DMS53 treated with DMSO at 0.1 percent for 48 hours (cell line): Measurements from ENCODE around the gene OR10H3.
"Not testable (repeated sequence)": the region's sequence is repeated elsewhere in the genome, so short reads cannot be mapped to it uniquely, and the experiment has no call there.

Experiments used
- DNase-seq: peaks from one replicate; lab custom pipeline; 2025; ENCODE audit not compliant: unreplicated experiment; lab: John Stamatoyannopoulos, UW

Gene OR10H3

GRCh38 chr19:15737722-15738121 is at the start of gene OR10H3:
OR10H3 (plus strand) TSS chr19:15737985; CDS start chr19:15741393, 3,408 bp downstream.
- no peak for DNase-seq

- DNase-seq = no peak
Measured at GRCh38 chr19:15696654-15697194, 41.1 kb upstream of the OR10H3 start.

- no peak for DNase-seq
Measured at GRCh38 chr19:15701757-15702533, 35.8 kb upstream of the OR10H3 start.

- DNase-seq = no peak
Measured at GRCh38 chr19:15702534-15702930, 35.3 kb upstream of the OR10H3 start.

GRCh38 chr19:15714638-15715037 is 23.1 kb upstream of the OR10H3 start:
- DNase-seq = no peak

GRCh38 chr19:15715642-15716041 is 22.1 kb upstream of the OR10H3 start:
- no peak for DNase-seq

GRCh38 chr19:15717809-15718208 is 20.0 kb upstream of the OR10H3 start:
- no peak for DNase-seq

- no peak for DNase-seq
Measured at GRCh38 chr19:15721268-15721667, 16.5 kb upstream of the OR10H3 start.

GRCh38 chr19:15722956-15723355 is 14.8 kb upstream of the OR10H3 start:
- DNase-seq = no peak

GRCh38 chr19:15727724-15728123 is 10.1 kb upstream of the OR10H3 start, which contains the start of gene OR10H2:
OR10H2 (plus strand) TSS chr19:15728024; CDS start chr19:15728044, 20 bp downstream.
- no peak for DNase-seq

GRCh38 chr19:15730538-15730937 is 7.2 kb upstream of the OR10H3 start:
- DNase-seq = no peak

GRCh38 chr19:15732388-15732787 is 5.4 kb upstream of the OR10H3 start:
- no peak for DNase-seq

GRCh38 chr19:15733895-15734294 is 3.9 kb upstream of the OR10H3 start:
- DNase-seq = no peak

GRCh38 chr19:15740785-15741184 is 3.0 kb downstream of the OR10H3 start:
- no peak for DNase-seq

GRCh38 chr19:15748239-15748638 is 10.5 kb downstream of the OR10H3 start:
- no peak for DNase-seq

- no peak for DNase-seq
Measured at GRCh38 chr19:15758379-15758778, 20.6 kb downstream of the OR10H3 start.

- no peak for DNase-seq
Measured at GRCh38 chr19:15759962-15760565, 22.3 kb downstream of the OR10H3 start.

- no peak for DNase-seq
Measured at GRCh38 chr19:15769586-15769985, 31.8 kb downstream of the OR10H3 start.

GRCh38 chr19:15774159-15774558 is 36.4 kb downstream of the OR10H3 start:
- DNase-seq = not testable (repeated sequence)

- no peak for DNase-seq
Measured at GRCh38 chr19:15775249-15775648, 37.5 kb downstream of the OR10H3 start.

- no peak for DNase-seq
Measured at GRCh38 chr19:15776264-15776663, 38.5 kb downstream of the OR10H3 start.
